Tibial nerve (tissue), 4 donors: ENCODE data around the gene UCP2. TPM values are rescaled to one million over a fixed set of nuclear protein-coding genes. Genes with fewer than 3 reads are reported as not detected.

ENCODE experiments used
- DNase-seq, 2 donors: peaks; one replicate each; pipeline ENCODE4 v3.0.0-alpha.2; 2019; ENCODE audit warnings: low spot score in 2 of 2
- H3K27ac ChIP-seq, 4 donors: fragments of 200-600 bp; sonication (generic) in 3 of 4; one replicate each; pipeline ENCODE4 v1.5.1; 2017 to 2019; ENCODE audit warnings: mild to moderate bottlenecking in 1 of 4
- H3K27me3 ChIP-seq, 2 donors: fragments of 200-600 bp; sonication (generic) in 1 of 2; one replicate each; pipeline versions ENCODE4 v1.5.1 to v1.6.0; 2017 to 2019
- H3K36me3 ChIP-seq, 3 donors: fragments of 200-600 bp; sonication (generic); one replicate each; pipeline ENCODE4 v1.5.1; 2018 to 2019
- H3K4me1 ChIP-seq, 4 donors: fragments of 200-600 bp; sonication (generic) in 3 of 4; one replicate each; pipeline ENCODE4 v1.5.1; 2017 to 2019
- H3K4me3 ChIP-seq, 4 donors: fragments of 200-600 bp; sonication (generic) in 3 of 4; one replicate each; pipeline ENCODE4 v1.5.1; 2017 to 2019; ENCODE audit warnings: mild to moderate bottlenecking in 1 of 4, moderate library complexity in 1 of 4
- H3K9me3 ChIP-seq, 4 donors: fragments of 200-600 bp; sonication (generic) in 3 of 4; one replicate each; pipeline ENCODE4 v1.5.1; 2017 to 2019
- EP300 ChIP-seq, 2 donors: sonication (generic); formaldehyde crosslinking; IDR thresholded peaks; one replicate each; pipeline ENCODE4 v1.6.1; 2017; ENCODE audit warnings: antibody characterized with exemption in 2 of 2, mild to moderate bottlenecking in 1 of 2
- POLR2A ChIP-seq, 2 donors: fragments of 450-650 bp; IDR thresholded peaks; one replicate each; pipeline ENCODE4 v1.6.1; 2017; ENCODE audit warnings: antibody characterized with exemption in 2 of 2, mild to moderate bottlenecking in 2 of 2, moderate library complexity in 2 of 2
- WGBS, 2 donors: methylation state at CpG; one replicate each; pipeline ENCODE4 v1.1.5; 2018; 5-methylcytosine and 5-hydroxymethylcytosine counted together
- total RNA-seq, 4 donors: library from RNA; depleted of rRNA; stranded (reverse); fragments of >200 nt; gene quantifications; one replicate each; pipeline ENCODE4 v1.1.0, GENCODE V29; 2016
- TF ChIP-seq, protein P1 (sequence below), 5 experiments: fragments of 200-600 bp in 3 of 5; fragments of 450-650 bp in 2 of 5; sonication (generic) in 3 of 5; IDR thresholded peaks; one replicate each; pipeline ENCODE4 v1.5.1; 2016 to 2019; ENCODE audit warnings: antibody characterized with exemption in 5 of 5, mild to moderate bottlenecking in 3 of 5, moderate library complexity in 2 of 5

The UCP2 gene
- total RNA-seq, 4 donors from 2014 or later, result 18.6 to 60.6 (median 53.0) TPM

DNA sequence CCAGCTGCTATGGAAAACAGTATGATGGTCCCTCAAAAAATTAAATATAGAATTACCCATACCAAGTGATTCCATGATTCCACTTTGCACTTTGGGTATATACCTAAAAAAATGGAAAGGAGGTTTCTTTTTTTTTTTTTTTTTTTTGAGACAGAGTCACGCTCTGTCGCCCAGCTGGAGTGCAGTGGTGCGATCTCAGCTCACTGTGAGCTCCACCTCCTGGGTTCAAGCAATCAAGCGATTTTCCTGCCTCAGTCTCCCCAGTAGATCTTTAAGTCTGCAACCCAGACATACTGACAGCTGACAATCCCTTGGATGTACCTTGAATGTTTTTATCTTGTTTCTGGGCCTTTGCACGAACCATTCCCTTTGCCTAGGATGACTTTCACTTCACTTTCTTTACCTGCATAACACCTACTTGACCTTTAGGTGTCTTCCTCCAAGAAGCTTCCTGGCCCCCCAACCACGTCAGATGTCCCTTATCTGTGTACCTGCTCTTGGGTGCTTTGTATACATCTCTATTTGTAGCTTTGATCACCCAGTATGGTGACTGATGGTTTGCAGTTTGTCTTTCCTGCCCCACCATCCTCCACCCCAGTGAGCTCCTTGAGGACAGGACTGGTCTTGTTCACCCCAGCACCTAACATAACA, 14.6 kb upstream of the UCP2 start:
- TF ChIP-seq, protein P1, sequence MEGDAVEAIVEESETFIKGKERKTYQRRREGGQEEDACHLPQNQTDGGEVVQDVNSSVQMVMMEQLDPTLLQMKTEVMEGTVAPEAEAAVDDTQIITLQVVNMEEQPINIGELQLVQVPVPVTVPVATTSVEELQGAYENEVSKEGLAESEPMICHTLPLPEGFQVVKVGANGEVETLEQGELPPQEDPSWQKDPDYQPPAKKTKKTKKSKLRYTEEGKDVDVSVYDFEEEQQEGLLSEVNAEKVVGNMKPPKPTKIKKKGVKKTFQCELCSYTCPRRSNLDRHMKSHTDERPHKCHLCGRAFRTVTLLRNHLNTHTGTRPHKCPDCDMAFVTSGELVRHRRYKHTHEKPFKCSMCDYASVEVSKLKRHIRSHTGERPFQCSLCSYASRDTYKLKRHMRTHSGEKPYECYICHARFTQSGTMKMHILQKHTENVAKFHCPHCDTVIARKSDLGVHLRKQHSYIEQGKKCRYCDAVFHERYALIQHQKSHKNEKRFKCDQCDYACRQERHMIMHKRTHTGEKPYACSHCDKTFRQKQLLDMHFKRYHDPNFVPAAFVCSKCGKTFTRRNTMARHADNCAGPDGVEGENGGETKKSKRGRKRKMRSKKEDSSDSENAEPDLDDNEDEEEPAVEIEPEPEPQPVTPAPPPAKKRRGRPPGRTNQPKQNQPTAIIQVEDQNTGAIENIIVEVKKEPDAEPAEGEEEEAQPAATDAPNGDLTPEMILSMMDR (IDR thresholded peaks at IDR 0.05), result no peak
- no peak for TF ChIP-seq POLR2A (IDR thresholded peaks at IDR 0.05)
- TF ChIP-seq EP300 (IDR thresholded peaks at IDR 0.05), result no peak
- Histone ChIP-seq H3K4me1 (peaks cover 0 to 11% (median 0%) of the 10 kb centered on the region in 4 donors), H3K4me3 (no peak overlapping the region), H3K36me3 (peaks cover 0 to 23% (median 0%) of the 10 kb centered on the region in 3 donors), H3K9me3 (no peaks in the 10 kb centered on the region), H3K27me3 (no peaks in the 10 kb centered on the region), H3K27ac (no peak overlapping the region)
- no peak for DNase-seq
- WGBS, 2 donors, result 80 to 95% methylated on average over 6 of the region's 6 CpGs

DNA sequence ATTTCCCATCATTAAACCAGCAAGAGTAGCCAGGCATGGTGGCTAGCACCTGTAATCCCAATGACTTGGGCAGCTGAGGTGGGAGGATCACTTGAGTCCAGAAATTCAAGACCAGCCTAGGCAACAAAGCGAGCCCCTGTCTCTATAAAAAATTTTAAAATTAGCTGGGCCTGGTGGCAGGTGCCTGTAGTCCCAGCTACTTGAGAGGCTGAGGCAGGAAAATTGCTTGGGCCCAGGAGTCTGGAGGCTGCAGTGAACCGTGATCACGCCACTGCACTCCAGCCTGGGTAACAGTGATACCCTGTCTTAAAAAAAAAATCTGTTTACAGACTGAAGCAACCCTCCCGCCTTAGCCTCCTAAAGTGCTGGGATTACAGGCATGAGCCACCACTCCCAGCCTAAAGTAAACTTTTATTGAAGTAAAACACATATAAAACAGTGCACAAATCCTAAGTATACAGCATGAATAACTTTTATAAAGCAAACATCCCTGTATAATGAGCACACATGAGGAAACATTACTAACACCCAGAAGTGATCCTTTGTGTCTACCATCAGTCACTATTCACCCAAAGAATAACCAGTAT, 13.6 kb upstream of the UCP2 start:
- no peak for DNase-seq
- 81 to 89% methylated on average over 4 of the region's 4 CpGs for WGBS, 2 donors
- Histone ChIP-seq H3K4me3 (no peak overlapping the region), H3K4me1 (peaks cover 0 to 11% (median 0%) of the 10 kb centered on the region in 4 donors), H3K36me3 (peaks cover 0 to 13% (median 0%) of the 10 kb centered on the region in 3 donors), H3K9me3 (no peaks in the 10 kb centered on the region), H3K27ac (peak overlapping the region in 1 of 4 donors; percentile 57), H3K27me3 (no peaks in the 10 kb centered on the region)
- TF ChIP-seq POLR2A (IDR thresholded peaks at IDR 0.05) (no peak), EP300 (IDR thresholded peaks at IDR 0.05) (no peak)
- TF ChIP-seq, protein P1 (IDR thresholded peaks at IDR 0.05), result no peak

DNA sequence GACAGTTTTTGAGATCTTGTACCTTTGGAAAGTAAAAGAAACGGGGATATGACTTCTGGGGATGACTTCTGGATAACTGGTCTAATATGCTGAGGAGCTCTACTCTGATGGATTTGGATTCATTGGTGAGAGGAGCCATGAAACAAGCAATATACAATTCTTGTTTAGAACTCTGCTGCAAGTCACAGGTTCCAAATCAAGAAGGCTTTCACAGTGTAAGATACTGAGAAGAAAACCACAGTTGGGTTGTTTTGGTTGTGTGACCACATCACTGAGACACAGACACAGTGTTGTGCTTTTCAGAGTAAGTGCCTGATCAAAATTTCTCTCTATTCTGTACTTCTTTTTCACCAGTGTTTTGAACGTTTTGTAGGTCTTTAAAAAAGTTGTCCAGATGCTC, 13.1 kb upstream of the UCP2 start:
- peaks cover 0 to 9% (median 0%) of the 10 kb centered on the region in 3 donors for H3K36me3 ChIP-seq
- H3K27ac ChIP-seq, result peak overlapping the region in 1 of 4 donors; percentile 57
- no peak for DNase-seq
- TF ChIP-seq, protein P1 (IDR thresholded peaks at IDR 0.05), result no peak
- no peak for TF ChIP-seq POLR2A (IDR thresholded peaks at IDR 0.05)
- no peak for TF ChIP-seq EP300 (IDR thresholded peaks at IDR 0.05)
- no peaks in the 10 kb centered on the region for H3K27me3 ChIP-seq
- 71 to 74% methylated on average over 2 of the region's 2 CpGs for WGBS, 2 donors
- no peaks in the 10 kb centered on the region for H3K9me3 ChIP-seq
- peaks cover 0 to 11% (median 0%) of the 10 kb centered on the region in 4 donors for H3K4me1 ChIP-seq
- no peak overlapping the region for H3K4me3 ChIP-seq

DNA sequence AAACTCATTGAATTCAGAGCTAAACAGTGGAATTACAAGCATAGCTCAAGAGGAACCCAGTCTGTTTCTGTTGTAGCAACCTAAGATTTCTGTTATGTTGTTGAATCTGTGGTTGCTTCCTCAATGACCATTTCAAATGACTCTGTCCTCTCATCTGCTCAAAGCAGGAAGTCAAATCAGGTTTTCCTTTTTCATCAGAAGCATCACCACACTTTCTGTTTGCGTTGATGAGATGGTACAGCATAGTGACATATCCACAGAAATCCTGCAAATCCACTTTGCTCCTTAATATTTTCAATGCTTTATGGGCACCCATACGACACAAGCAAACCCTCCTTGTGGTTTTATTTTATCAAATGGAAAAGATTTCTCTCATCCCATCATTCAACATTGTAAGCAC, 12.6 kb upstream of the UCP2 start:
- TF ChIP-seq, protein P1 (IDR thresholded peaks at IDR 0.05), result no peak
- peak in 1 of 2 donors; percentile 28 for TF ChIP-seq EP300 (IDR thresholded peaks at IDR 0.05)
- Histone ChIP-seq H3K4me3 (no peak overlapping the region), H3K27ac (peak overlapping the region in 1 of 4 donors; percentile 57), H3K9me3 (no peaks in the 10 kb centered on the region), H3K36me3 (peaks cover 0 to 4% (median 0%) of the 10 kb centered on the region in 3 donors), H3K27me3 (no peaks in the 10 kb centered on the region), H3K4me1 (peaks cover 0 to 11% (median 0%) of the 10 kb centered on the region in 4 donors)
- WGBS, 2 donors, result 80 to 90% methylated on average over 2 of the region's 2 CpGs
- no peak for DNase-seq

DNA sequence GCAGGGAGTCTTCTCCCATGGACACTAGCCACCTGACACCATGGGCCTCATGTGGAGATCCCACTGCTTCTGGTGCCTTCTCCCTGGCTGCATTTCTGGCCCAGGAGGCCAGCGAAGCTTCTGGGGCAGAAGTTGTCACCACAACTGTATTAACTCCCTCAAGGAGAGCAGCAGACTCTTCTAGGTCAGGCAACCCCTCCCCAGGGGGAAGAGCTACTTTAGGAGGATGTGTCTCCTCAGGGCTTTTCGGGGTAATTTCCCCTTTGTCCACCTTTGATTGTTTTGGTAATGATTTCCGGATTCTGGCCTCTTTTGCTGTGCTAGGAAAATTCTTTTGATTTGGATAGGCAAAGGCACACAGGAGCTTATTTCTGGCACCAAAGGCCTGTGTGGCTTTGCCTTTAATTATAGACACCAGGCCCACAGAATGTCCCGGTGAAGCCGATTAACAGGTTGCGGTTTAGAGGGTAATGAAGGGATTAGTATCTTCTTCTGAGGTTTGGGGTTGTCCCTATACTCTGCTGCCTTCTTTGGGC, 8.9 kb upstream of the UCP2 start:
- no peaks in the 10 kb centered on the region for H3K27me3 ChIP-seq
- H3K4me3 ChIP-seq, result no peak overlapping the region
- WGBS, 2 donors, result 76 to 91% methylated on average over 6 of the region's 6 CpGs
- no peak overlapping the region for H3K27ac ChIP-seq
- no peaks in the 10 kb centered on the region for H3K9me3 ChIP-seq
- TF ChIP-seq EP300 (IDR thresholded peaks at IDR 0.05), result no peak
- TF ChIP-seq POLR2A (IDR thresholded peaks at IDR 0.05), result no peak
- TF ChIP-seq, protein P1 (IDR thresholded peaks at IDR 0.05), result no peak
- H3K4me1 ChIP-seq, result peaks cover 0 to 11% (median 0%) of the 10 kb centered on the region in 4 donors
- no peaks in the 10 kb centered on the region for H3K36me3 ChIP-seq
- no peak for DNase-seq
